ENCODE measurements around the gene C2orf78. TPM values are rescaled to one million over a fixed set of nuclear protein-coding genes. Genes with fewer than 3 reads are reported as not detected.

C2orf78 gene
- total and polyA plus RNA-seq, 7 donors, result not detected

GRCh38 chr2:73839653-73840411 is 55.8 kb downstream of the C2orf78 start:
- DNase-seq, result no peak

DNA sequence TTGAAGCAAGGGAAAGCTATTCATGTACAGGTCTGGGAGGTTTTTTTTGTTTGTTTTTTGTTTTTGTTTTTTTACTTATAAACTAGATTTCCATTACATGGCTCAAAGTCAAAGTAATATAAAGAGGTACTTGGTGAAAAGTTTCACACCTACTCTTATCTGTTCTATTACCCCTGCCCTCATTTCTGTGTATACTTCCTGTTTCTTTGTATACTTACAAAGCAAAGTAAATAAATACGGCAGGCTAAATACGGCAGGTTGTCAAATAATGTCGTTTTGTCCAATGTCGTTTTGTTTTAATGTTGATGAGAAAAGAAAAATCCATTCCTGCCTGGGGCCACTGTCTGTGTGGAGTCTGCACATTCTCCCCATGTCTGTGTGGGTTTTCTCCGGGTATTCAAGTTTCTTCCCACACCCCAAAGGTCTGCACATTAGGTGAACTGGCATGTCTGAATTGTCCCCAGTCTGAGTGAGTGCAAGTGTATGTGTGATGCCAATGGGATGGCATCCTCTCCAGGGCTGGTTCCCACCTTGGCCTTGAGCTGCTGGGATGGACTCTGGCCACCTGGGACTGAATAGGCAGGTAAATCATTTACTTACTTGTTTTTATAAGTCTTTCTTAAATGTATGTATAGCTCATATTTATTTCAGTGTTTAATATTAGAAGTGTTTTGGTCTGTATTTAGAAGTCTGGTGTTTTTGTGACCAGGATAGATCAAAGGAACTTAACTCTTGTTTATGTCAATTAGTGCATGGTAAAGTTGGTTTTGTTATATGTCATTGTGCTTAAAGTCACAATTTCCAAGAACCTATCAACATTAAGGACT is 58.1 kb downstream of the C2orf78 start:
- no peaks in the 10 kb centered on the region for H3K9me3 ChIP-seq
- no peak overlapping the region for H3K4me3 ChIP-seq
- intact Hi-C loops (cut with DNase I), result no loop called here
- peaks cover 0 to 45% (median 44%) of the 10 kb centered on the region in 4 donors for H3K4me1 ChIP-seq
- no peaks in the 10 kb centered on the region for H3K27me3 ChIP-seq
- WGBS, 2 donors, result 11 to 52% methylated on average over 5 of the region's 5 CpGs
- peak overlapping the region; percentile 52 to 96 (median 88) for H3K27ac ChIP-seq
- H3K36me3 ChIP-seq, result peaks cover 0 to 26% (median 2%) of the 10 kb centered on the region in 4 donors
- TF ChIP-seq POLR2A (IDR thresholded peaks at IDR 0.05) (no peak), EP300 (IDR thresholded peaks at IDR 0.05) (no peak), POLR2AphosphoS5 (IDR thresholded peaks at IDR 0.05) (no peak)
- TF ChIP-seq, protein P1, sequence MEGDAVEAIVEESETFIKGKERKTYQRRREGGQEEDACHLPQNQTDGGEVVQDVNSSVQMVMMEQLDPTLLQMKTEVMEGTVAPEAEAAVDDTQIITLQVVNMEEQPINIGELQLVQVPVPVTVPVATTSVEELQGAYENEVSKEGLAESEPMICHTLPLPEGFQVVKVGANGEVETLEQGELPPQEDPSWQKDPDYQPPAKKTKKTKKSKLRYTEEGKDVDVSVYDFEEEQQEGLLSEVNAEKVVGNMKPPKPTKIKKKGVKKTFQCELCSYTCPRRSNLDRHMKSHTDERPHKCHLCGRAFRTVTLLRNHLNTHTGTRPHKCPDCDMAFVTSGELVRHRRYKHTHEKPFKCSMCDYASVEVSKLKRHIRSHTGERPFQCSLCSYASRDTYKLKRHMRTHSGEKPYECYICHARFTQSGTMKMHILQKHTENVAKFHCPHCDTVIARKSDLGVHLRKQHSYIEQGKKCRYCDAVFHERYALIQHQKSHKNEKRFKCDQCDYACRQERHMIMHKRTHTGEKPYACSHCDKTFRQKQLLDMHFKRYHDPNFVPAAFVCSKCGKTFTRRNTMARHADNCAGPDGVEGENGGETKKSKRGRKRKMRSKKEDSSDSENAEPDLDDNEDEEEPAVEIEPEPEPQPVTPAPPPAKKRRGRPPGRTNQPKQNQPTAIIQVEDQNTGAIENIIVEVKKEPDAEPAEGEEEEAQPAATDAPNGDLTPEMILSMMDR (IDR thresholded peaks at IDR 0.05), result no peak
- no peak for DNase-seq

More at GRCh38 chr2:73839653-73840411, 55.8 kb downstream of the C2orf78 start:
- TF ChIP-seq, protein P1 (IDR thresholded peaks at IDR 0.05), result no peak
- TF ChIP-seq POLR2AphosphoS5 (IDR thresholded peaks at IDR 0.05) (peak; percentile 32 to 57 (median 43)), EP300 (IDR thresholded peaks at IDR 0.05) (peak in 1 of 4 donors; percentile 12)
- Histone ChIP-seq H3K27ac (peak overlapping the region; percentile 82 to 96 (median 90)), H3K9me3 (no peaks in the 10 kb centered on the region), H3K4me1 (peaks cover 0 to 68% (median 57%) of the 10 kb centered on the region in 4 donors), H3K27me3 (no peaks in the 10 kb centered on the region), H3K36me3 (peaks cover 0 to 3% (median 0%) of the 10 kb centered on the region in 4 donors), H3K4me3 (peak overlapping the region in 1 of 4 donors; percentile 23)
- intact Hi-C loops (cut with DNase I), result loop anchor here (2.0 to 5.0 kb wide), 2 partner anchors 32 to 53 kb away; partner anchors contain the start of gene ACTG2
- 81 to 83% methylated on average over 3 of the region's 3 CpGs for WGBS, 2 donors

GRCh38 chr2:73842739-73843019 is 58.7 kb downstream of the C2orf78 start:
- 53 to 67% methylated on average over 1 of the region's 1 CpG for WGBS, 2 donors
- Histone ChIP-seq H3K27me3 (no peaks in the 10 kb centered on the region), H3K27ac (peak overlapping the region; percentile 52 to 96 (median 88)), H3K36me3 (peaks cover 0 to 32% (median 2%) of the 10 kb centered on the region in 4 donors), H3K4me3 (no peak overlapping the region), H3K4me1 (peaks cover 0 to 47% (median 44%) of the 10 kb centered on the region in 4 donors), H3K9me3 (no peaks in the 10 kb centered on the region)
- no peak for DNase-seq
- intact Hi-C loops (cut with DNase I), result no loop called here
- TF ChIP-seq POLR2AphosphoS5 (IDR thresholded peaks at IDR 0.05) (peak in 1 of 4 donors; percentile 9), EP300 (IDR thresholded peaks at IDR 0.05) (no peak)

DNA sequence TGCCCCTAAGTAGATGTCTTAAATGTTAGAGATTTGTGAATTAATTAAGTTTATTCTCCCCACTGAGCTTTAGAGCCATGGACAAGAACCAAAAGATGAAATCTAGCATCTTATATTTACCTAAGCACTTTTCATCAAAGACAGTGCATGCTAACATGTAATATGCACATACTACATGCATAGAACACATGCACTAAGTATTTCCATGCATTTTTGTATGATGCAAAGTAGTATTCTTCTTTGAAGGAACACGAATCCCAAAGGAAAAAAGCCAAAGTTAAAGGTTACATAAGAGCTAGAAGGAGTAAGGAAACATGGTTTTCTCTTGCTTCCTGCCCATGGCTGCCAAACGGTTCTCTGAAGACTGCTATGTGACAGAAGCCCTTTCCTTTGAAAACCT is 60.1 kb downstream of the C2orf78 start:
- Histone ChIP-seq H3K27me3 (no peaks in the 10 kb centered on the region), H3K27ac (peak overlapping the region in 3 of 4 donors; percentile 82 to 96 (median 95)), H3K9me3 (no peaks in the 10 kb centered on the region), H3K4me1 (peaks cover 0 to 45% (median 36%) of the 10 kb centered on the region in 4 donors), H3K4me3 (no peak overlapping the region), H3K36me3 (peaks cover 0 to 37% (median 2%) of the 10 kb centered on the region in 4 donors)
- no peak for TF ChIP-seq POLR2A (IDR thresholded peaks at IDR 0.05)
- 61 to 71% methylated on average over 2 of the region's 2 CpGs for WGBS, 2 donors
- intact Hi-C loops (cut with DNase I), result no loop called here
- no peak for DNase-seq

DNA sequence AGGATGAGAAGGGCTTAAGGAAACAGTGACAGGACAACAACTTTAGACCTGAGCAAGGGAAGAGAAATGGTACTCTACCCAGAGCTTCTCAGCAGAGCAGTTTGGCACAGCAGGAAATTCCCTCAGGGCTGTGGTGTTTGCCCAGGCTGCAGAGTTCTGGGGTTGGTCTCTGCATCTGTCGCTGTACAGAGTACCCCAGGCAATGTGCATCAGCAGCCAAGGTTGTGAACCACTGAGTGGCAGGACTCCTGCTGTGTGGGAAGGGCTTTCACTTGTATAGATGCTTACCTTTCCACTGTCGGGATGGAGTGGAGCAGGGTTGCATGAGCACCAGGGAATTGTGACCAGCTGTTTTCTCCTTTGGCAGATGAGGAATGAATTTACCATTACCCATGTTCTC is 66.0 kb downstream of the C2orf78 start:
- Histone ChIP-seq H3K36me3 (peaks cover 0 to 75% (median 10%) of the 10 kb centered on the region in 4 donors), H3K4me1 (peaks cover 0 to 48% (median 25%) of the 10 kb centered on the region in 4 donors), H3K27ac (peak overlapping the region; percentile 5 to 96 (median 70)), H3K27me3 (no peaks in the 10 kb centered on the region), H3K9me3 (no peaks in the 10 kb centered on the region), H3K4me3 (no peak overlapping the region)
- intact Hi-C loops (cut with DNase I), result no loop called here
- 90 to 91% methylated on average over 2 of the region's 2 CpGs for WGBS, 2 donors
- no peak for DNase-seq
- no peak for TF ChIP-seq EP300 (IDR thresholded peaks at IDR 0.05)
- TF ChIP-seq, protein P1 (IDR thresholded peaks at IDR 0.05), result no peak
- no peak for TF ChIP-seq POLR2A (IDR thresholded peaks at IDR 0.05)
- no peak for TF ChIP-seq POLR2AphosphoS5 (IDR thresholded peaks at IDR 0.05)

All from sigmoid colon (tissue), 7 donors.